K562 (cell line): ENCODE data around the gene ISY1. TPM values are rescaled to one million over a fixed set of nuclear protein-coding genes. Genes with fewer than 3 reads are reported as not detected.

Experiments
- ATAC-seq: fragments of 200-7000 bp; cut with Tn5 transposase; 3 replicates; pipeline ENCODE4 v1.9.1; 2020; ENCODE audit warnings: moderate library complexity
- BruUV-seq: library from RNA; stranded (reverse); fragments of 400-500 nt; replicated peaks from 2 replicates; lab custom pipeline; 2021; lab: Mats Ljungman, UMichigan
- CTCF ChIA-PET: fragments of 300-600 bp; formaldehyde crosslinking; extraction: SDS; loops from one replicate; lab custom pipeline; 2021; ENCODE audit warnings: low intra/inter-chr PET ratio; lab: Yijun Ruan, JAX
- POLR2A ChIA-PET: fragments of 300-600, 350-650 bp; sonication (Branson Sonifier 250); formaldehyde crosslinking; extraction: SDS; loops from one replicate; lab custom pipeline; 2021; ENCODE audit warnings: antibody characterized with exemption, inconsistent platforms; lab: Yijun Ruan, JAX
- DNase-seq, 4 experiments: peaks; one replicate each; pipeline versions ENCODE4 v3.0.0 to v3.0.0-alpha.2; 2011 to 2018; ENCODE audit warnings: low spot score in 3 of 4, mixed read lengths in 3 of 4; ENCODE audit errors: extremely low read depth in 1 of 4
- FAIRE-seq: peaks from 2 replicates; lab custom pipeline; 2011; peaks lifted over from hg19 to GRCh38; lab: Jason Lieb, UNC
- H2AFZ ChIP-seq: 2 replicates; pipeline ENCODE4 v1.6.0; 2011; ENCODE audit warnings: low read depth, low read length, control low read depth, inconsistent platforms
- H3K27ac ChIP-seq: fragments of 200-600 bp; 3 replicates; pipeline ENCODE4 v1.8.0; 2011; ENCODE audit warnings: low read depth, mild to moderate bottlenecking, control low read depth, inconsistent platforms, low read length, moderate library complexity, mixed read lengths; ENCODE audit errors: extremely low read depth
- H3K27me3 ChIP-seq, 2 experiments: fragments of 300-600 bp in 1 of 2; 2 replicates in 1 of 2; 3 replicates in 1 of 2; pipeline versions ENCODE4 v1.6.0 to v1.8.0; 2011; ENCODE audit warnings: inconsistent platforms in 2 of 2, low read length in 2 of 2, mild to moderate bottlenecking in 1 of 2, mixed read lengths in 1 of 2, moderate library complexity in 1 of 2; ENCODE audit not compliant: control insufficient read depth in 2 of 2, insufficient read depth in 2 of 2
- H3K36me3 ChIP-seq: fragments of 300-600 bp; 3 replicates; pipeline ENCODE4 v1.8.0; 2011; ENCODE audit warnings: mild to moderate bottlenecking, low read length, inconsistent platforms; ENCODE audit not compliant: control insufficient read depth, insufficient read depth
- H3K4me1 ChIP-seq, 2 experiments: fragments of 200-600 bp in 1 of 2; replicated peaks in 1 of 2; 2 replicates in 1 of 2; 3 replicates in 1 of 2; pipeline versions ENCODE4 v1.5.1 to v1.8.0; 2011; ENCODE audit warnings: inconsistent platforms in 2 of 2, low read length in 2 of 2, mild to moderate bottlenecking in 1 of 2, mixed read lengths in 1 of 2, moderate library complexity in 1 of 2; ENCODE audit not compliant: control insufficient read depth in 2 of 2, insufficient read depth in 2 of 2
- H3K4me2 ChIP-seq: 2 replicates; pipeline ENCODE4 v1.6.1; 2011; ENCODE audit warnings: low read length, control low read depth, inconsistent platforms, mixed read lengths; ENCODE audit not compliant: insufficient read depth
- H3K4me3 ChIP-seq: fragments of 200-600 bp; sonication (generic), shearing (Covaris generic); 2 replicates; pipeline ENCODE4 v1.5.1; 2016; ENCODE audit warnings: control low read depth, inconsistent platforms
- H3K79me2 ChIP-seq: fragments of 200-600 bp; 3 replicates; pipeline ENCODE4 v1.8.0; 2011; ENCODE audit warnings: low read length, inconsistent platforms; ENCODE audit not compliant: control insufficient read depth, insufficient read depth
- H3K9ac ChIP-seq, 2 experiments: 2 replicates each; pipeline versions ENCODE4 v1.6.0 to v1.6.1; 2011; ENCODE audit warnings: low read depth in 2 of 2, low read length in 2 of 2, control low read depth in 1 of 2, inconsistent platforms in 1 of 2, mild to moderate bottlenecking in 1 of 2, mixed read lengths in 1 of 2; ENCODE audit not compliant: insufficient read depth in 1 of 2
- H3K9me1 ChIP-seq: one replicate; pipeline ENCODE4 v1.6.0; 2011; ENCODE audit warnings: inconsistent platforms, mild to moderate bottlenecking, low read length, moderate library complexity; ENCODE audit not compliant: control insufficient read depth, insufficient read depth
- H3K9me3 ChIP-seq: replicated peaks from 2 replicates; pipeline ENCODE4 v1.5.1; 2011; ENCODE audit warnings: low read depth, low read length, inconsistent platforms; ENCODE audit not compliant: control insufficient read depth, insufficient read depth
- H4K20me1 ChIP-seq: replicated peaks from 2 replicates; pipeline ENCODE4 v1.6.1; 2011; ENCODE audit warnings: low read length, inconsistent platforms, mixed read lengths; ENCODE audit not compliant: control insufficient read depth, insufficient read depth
- BDP1 ChIP-seq: IDR thresholded peaks from 3 replicates; pipeline ENCODE4 v1.6.1; 2011; ENCODE audit not compliant: insufficient read length, insufficient read depth
- CEBPB ChIP-seq: fragments of 450-650 bp; IDR thresholded peaks from 2 replicates; pipeline ENCODE4 v1.6.1; 2016; ENCODE audit warnings: missing genetic modification characterization, missing compliant biosample characterization
- FOXK2 ChIP-seq, 2 experiments: fragments of 450-650 bp; IDR thresholded peaks in 1 of 2; conservative IDR thresholded peaks in 1 of 2; 2 replicates each; pipeline ENCODE4 v1.6.1; 2016; ENCODE audit warnings: low read depth in 2 of 2, mild to moderate bottlenecking in 1 of 2
- MED1 ChIP-seq: sonication (generic); formaldehyde crosslinking; IDR thresholded peaks from 2 replicates; pipeline ENCODE4 v1.8.1; 2023; ENCODE audit warnings: missing genetic modification reagents, borderline replicate concordance
- MXI1 ChIP-seq: IDR thresholded peaks from 2 replicates; pipeline ENCODE4 v1.6.1; 2011; ENCODE audit warnings: low read depth, mild to moderate bottlenecking, improper control_type of control experiment, low read length
- NELFE ChIP-seq: IDR thresholded peaks from 2 replicates; pipeline ENCODE4 v1.6.1; 2011; ENCODE audit warnings: mild to moderate bottlenecking; ENCODE audit not compliant: insufficient read depth, insufficient read length
- NFYB ChIP-seq: IDR thresholded peaks from 2 replicates; pipeline ENCODE4 v1.6.1; 2011; ENCODE audit warnings: mild to moderate bottlenecking, moderate library complexity; ENCODE audit not compliant: insufficient read length; ENCODE audit errors: extremely low read depth
- NUFIP1 ChIP-seq: fragments of 450-650 bp; IDR thresholded peaks from 2 replicates; pipeline ENCODE4 v1.6.1; 2018; ENCODE audit not compliant: partially characterized antibody
- TAF9B ChIP-seq: fragments of 450-650 bp; IDR thresholded peaks from 2 replicates; pipeline ENCODE4 v1.6.1; 2018; ENCODE audit warnings: mild to moderate bottlenecking; ENCODE audit not compliant: partially characterized antibody
- TEAD1 ChIP-seq, 2 experiments: fragments of 450-650 bp in 1 of 2; sonication (generic) in 1 of 2; formaldehyde crosslinking; IDR thresholded peaks; 2 replicates each; pipeline versions ENCODE4 v1.4.0 to v1.8.0; 2020 to 2022; ENCODE audit warnings: mild to moderate bottlenecking in 2 of 2, missing genetic modification reagents in 1 of 2
- TOE1 ChIP-seq, 2 experiments: fragments of 450-650 bp in 1 of 2; sonication (generic) in 1 of 2; formaldehyde crosslinking in 1 of 2; IDR thresholded peaks; 2 replicates each; pipeline versions ENCODE4 v1.7.1 to v1.8.0; 2016 to 2022; ENCODE audit warnings: borderline replicate concordance in 2 of 2, mild to moderate bottlenecking in 2 of 2, antibody characterized with exemption in 1 of 2, inconsistent platforms in 1 of 2, low read depth in 1 of 2, missing genetic modification reagents in 1 of 2, moderate library complexity in 1 of 2
- ZEB2 ChIP-seq: fragments of 450-650 bp; IDR thresholded peaks from 2 replicates; pipeline ENCODE4 v1.6.1; 2016
- ZNF217 ChIP-seq: sonication (generic); formaldehyde crosslinking; IDR thresholded peaks from 2 replicates; pipeline ENCODE4 v1.8.0; 2022; ENCODE audit warnings: mild to moderate bottlenecking, missing genetic modification reagents
- ZNF583 ChIP-seq: fragments of 250-450 bp; sonication (Bioruptor Pico); IDR thresholded peaks from 2 replicates; pipeline ENCODE4 v1.4.0; 2020
- ZSCAN29 ChIP-seq: fragments of 450-650 bp; IDR thresholded peaks from 2 replicates; pipeline ENCODE4 v1.6.1; 2017
- WGBS: fragments of 100-300 bp; shearing (Covaris generic); methylation state at CpG from one replicate; pipeline ENCODE4 v1.1.6; 2016; ENCODE audit warnings: low coverage, mixed read lengths; ENCODE audit not compliant: insufficient coverage; ENCODE audit errors: missing lambda C conversion rate; 5-methylcytosine and 5-hydroxymethylcytosine counted together
- in situ Hi-C: fragments of 300-500 bp; cut with MboI; formaldehyde crosslinking; loops from 4 replicates; pipeline ENCODE4 v1.15.0; 2018; ENCODE audit warnings: inconsistent platforms, mixed read lengths
- intact Hi-C: fragments of 100-400 bp; cut with micrococcal nuclease; formaldehyde crosslinking; loops from 2 replicates; pipeline ENCODE4 v1.14.2; 2022
- polyA plus RNA-seq, 8 experiments: library from polyadenylated mRNA; depleted of rRNA in 4 of 8; stranded (reverse) in 5 of 8; unstranded in 3 of 8; fragments of >200 nt; fragmentation: Nextera tagmentation in 2 of 8; fragmentation: Illumina TruSeq in 1 of 8; extraction: Ambion mirVana in 2 of 8; extraction: Trizol in 1 of 8; gene quantifications; 2 replicates each; pipeline versions ENCODE4 v1.2.1 to v1.2.3, GENCODE V29; 2011 to 2014; ENCODE audit warnings: inconsistent platforms in 1 of 8, missing spikeins in 1 of 8
- total RNA-seq, 7 experiments: library from RNA; depleted of rRNA in 6 of 7; stranded (reverse); fragments of >200 nt in 6 of 7; fragmentation: Illumina TruSeq in 2 of 7; extraction: Trizol in 2 of 7; gene quantifications; 2 replicates each; pipeline versions ENCODE4 v1.2.1 to v1.2.3, GENCODE V29; 2011 to 2021; ENCODE audit warnings: low replicate concordance in 1 of 7
- TF ChIP-seq, protein P1 (sequence below), 3 experiments: IDR thresholded peaks in 2 of 3; conservative IDR thresholded peaks in 1 of 3; 2 replicates each; pipeline ENCODE4 v1.5.1; 2011 to 2012; ENCODE audit warnings: low read length in 3 of 3, mild to moderate bottlenecking in 3 of 3, control low read depth in 2 of 3, improper control_type of control experiment in 1 of 3, inconsistent platforms in 1 of 3, low read depth in 1 of 3, mixed read lengths in 1 of 3, moderate library complexity in 1 of 3; ENCODE audit not compliant: insufficient read depth in 2 of 3
- TF ChIP-seq, protein P2 (sequence below): fragments of 450-650 bp; formaldehyde crosslinking; IDR thresholded peaks from 2 replicates; pipeline ENCODE4 v1.4.0; 2020; ENCODE audit warnings: mild to moderate bottlenecking
- TF ChIP-seq, protein P3 (sequence below): fragments of 450-650 bp; IDR thresholded peaks from one replicate; pipeline ENCODE4 v1.6.1; 2018; ENCODE audit warnings: mild to moderate bottlenecking, moderate library complexity; ENCODE audit not compliant: partially characterized antibody

The ISY1 gene
- total and polyA plus RNA-seq, 9 of the 15 experiments (the other 6 are each of a cell fraction or from before 2014, with no cell fraction given) = 23.5 to 50.0 (median 32.9) TPM

DNA sequence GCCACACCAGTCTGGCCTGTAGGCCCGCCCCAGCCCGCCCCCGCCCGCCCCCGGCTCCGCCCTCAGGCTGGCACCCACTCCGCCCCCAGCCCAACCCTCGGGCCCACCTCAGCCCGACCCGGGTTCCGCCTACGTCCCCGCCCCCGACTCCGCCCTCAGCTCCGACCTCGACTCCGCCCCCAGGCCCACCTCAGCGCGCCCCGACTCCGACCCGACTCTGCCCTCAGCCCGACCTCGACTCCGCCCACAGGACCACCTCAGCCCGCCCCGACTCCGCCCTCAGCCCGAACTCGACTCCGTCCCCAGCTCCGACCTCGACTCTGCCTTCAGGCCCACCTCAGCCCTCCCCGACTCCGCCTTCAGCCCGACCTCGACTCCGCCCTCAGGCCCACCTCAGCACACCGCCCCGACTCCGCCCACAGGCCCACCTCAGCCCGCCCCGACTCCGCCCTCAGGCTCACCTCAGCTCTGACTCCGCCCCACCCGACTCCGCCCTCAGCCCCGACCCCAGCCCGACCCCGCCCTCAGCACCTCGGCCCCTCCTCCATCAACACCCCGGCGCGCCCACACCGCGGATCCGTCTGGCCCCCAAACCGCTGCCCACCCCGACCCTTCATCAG is 39.0 kb downstream of the ISY1 start, which contains the start of gene RAB43:
RAB43 (minus strand) TSS at position 13 of the 620 bp plus-strand sequence. CDS start 315 bp downstream, outside the sequence.
- intact Hi-C loops = no loop called here
- CTCF ChIA-PET = no interaction called here
- Histone ChIP-seq H2AFZ (peak within 1 kb of the TSS; percentile 87), H4K20me1 (no peaks in the 10 kb centered on the region), H3K9ac (peak within 1 kb of the TSS; percentile 68 to 94), H3K9me3 (no peaks in the 10 kb centered on the region), H3K4me1 (peaks cover 15 to 30% of the 10 kb centered on the region in 2 experiments; a peak in 4 of 5 replicates), H3K27ac (peak within 1 kb of the TSS; percentile 75), H3K4me3 (peak within 1 kb of the TSS; percentile 58), H3K9me1 (no peaks in the 10 kb centered on the region), H3K4me2 (peak within 1 kb of the TSS; percentile 87), H3K36me3 (no peaks in the 10 kb centered on the region), H3K79me2 (peaks cover 15% of the 10 kb centered on the region; the same call in 2 of the 3 replicates), H3K27me3 (no peaks in the 10 kb centered on the region)
- POLR2A ChIA-PET = interaction anchor here (0.7 to 2.1 kb wide), 5 partner anchors 9 to 56 kb away, joined by 3 to 10 read pairs (median 4); no protein-coding TSS in a partner anchor
- WGBS = 4% methylated on average over 7 of the region's 60 CpGs
- in situ Hi-C loops = no loop called here
- FAIRE-seq (no peak), DNase-seq (peak; percentile 83 to 97 (median 95)), ATAC-seq (peak; percentile 86)
- no TSS peak for BruUV-seq
- TF ChIP-seq TOE1 (IDR thresholded peaks at IDR 0.05; ENCODE audit: borderline replicate concordance) (no peak), TOE1 (CRISPR knock-in tag; IDR thresholded peaks at IDR 0.05; ENCODE audit: borderline replicate concordance, low read depth) (0 out of 2 replicates have a peak, but pooled peaks have one; percentile 32), TAF9B (no peak), NFYB (no peak), MXI1 (no peak), CEBPB (tag) (no peak), BDP1 (no peak), ZSCAN29 (no peak), FOXK2 (conservative IDR thresholded peaks at IDR 0.05 in 1 of 2, IDR thresholded peaks at IDR 0.05 in 1 of 2; ENCODE audit: low read depth in 2 of 2) (no peak), NUFIP1 (no peak), ZNF583 (no peak), NELFE (no peak), TEAD1 (CRISPR knock-in tag; IDR thresholded peaks at IDR 0.05) (no peak), ZNF217 (CRISPR knock-in tag) (no peak), MED1 (CRISPR knock-in tag) (no peak), ZEB2 (no peak)
- TF ChIP-seq, protein P1, sequence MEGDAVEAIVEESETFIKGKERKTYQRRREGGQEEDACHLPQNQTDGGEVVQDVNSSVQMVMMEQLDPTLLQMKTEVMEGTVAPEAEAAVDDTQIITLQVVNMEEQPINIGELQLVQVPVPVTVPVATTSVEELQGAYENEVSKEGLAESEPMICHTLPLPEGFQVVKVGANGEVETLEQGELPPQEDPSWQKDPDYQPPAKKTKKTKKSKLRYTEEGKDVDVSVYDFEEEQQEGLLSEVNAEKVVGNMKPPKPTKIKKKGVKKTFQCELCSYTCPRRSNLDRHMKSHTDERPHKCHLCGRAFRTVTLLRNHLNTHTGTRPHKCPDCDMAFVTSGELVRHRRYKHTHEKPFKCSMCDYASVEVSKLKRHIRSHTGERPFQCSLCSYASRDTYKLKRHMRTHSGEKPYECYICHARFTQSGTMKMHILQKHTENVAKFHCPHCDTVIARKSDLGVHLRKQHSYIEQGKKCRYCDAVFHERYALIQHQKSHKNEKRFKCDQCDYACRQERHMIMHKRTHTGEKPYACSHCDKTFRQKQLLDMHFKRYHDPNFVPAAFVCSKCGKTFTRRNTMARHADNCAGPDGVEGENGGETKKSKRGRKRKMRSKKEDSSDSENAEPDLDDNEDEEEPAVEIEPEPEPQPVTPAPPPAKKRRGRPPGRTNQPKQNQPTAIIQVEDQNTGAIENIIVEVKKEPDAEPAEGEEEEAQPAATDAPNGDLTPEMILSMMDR (IDR thresholded peaks at IDR 0.05 in 2 of 3, conservative IDR thresholded peaks at IDR 0.05 in 1 of 3; ENCODE audit: insufficient read depth in 2 of 3, low read depth in 1 of 3, low read length in 3 of 3) = no peak
- TF ChIP-seq, protein P2, sequence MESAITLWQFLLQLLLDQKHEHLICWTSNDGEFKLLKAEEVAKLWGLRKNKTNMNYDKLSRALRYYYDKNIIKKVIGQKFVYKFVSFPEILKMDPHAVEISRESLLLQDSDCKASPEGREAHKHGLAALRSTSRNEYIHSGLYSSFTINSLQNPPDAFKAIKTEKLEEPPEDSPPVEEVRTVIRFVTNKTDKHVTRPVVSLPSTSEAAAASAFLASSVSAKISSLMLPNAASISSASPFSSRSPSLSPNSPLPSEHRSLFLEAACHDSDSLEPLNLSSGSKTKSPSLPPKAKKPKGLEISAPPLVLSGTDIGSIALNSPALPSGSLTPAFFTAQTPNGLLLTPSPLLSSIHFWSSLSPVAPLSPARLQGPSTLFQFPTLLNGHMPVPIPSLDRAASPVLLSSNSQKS (CRISPR knock-in tag) = no peak
- TF ChIP-seq, protein P3, sequence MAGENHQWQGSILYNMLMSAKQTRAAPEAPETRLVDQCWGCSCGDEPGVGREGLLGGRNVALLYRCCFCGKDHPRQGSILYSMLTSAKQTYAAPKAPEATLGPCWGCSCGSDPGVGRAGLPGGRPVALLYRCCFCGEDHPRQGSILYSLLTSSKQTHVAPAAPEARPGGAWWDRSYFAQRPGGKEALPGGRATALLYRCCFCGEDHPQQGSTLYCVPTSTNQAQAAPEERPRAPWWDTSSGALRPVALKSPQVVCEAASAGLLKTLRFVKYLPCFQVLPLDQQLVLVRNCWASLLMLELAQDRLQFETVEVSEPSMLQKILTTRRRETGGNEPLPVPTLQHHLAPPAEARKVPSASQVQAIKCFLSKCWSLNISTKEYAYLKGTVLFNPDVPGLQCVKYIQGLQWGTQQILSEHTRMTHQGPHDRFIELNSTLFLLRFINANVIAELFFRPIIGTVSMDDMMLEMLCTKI = no peak
